Activated CD4-positive, alpha-beta T cell treated with anti-CD3 and anti-CD28 coated beads, Interleukin-2, amount 50 U/mL, for 48 hours (primary cell): Measurements from ENCODE around the gene KIFC3.
"Not testable (repeated sequence)": the region's sequence is repeated elsewhere in the genome, so short reads cannot be mapped to it uniquely, and the experiment has no call there.

Source experiments
- DNase-seq, 2 experiments: peaks; one replicate each; pipeline ENCODE4 v3.0.0-alpha.2; 2020

KIFC3 gene

DNA sequence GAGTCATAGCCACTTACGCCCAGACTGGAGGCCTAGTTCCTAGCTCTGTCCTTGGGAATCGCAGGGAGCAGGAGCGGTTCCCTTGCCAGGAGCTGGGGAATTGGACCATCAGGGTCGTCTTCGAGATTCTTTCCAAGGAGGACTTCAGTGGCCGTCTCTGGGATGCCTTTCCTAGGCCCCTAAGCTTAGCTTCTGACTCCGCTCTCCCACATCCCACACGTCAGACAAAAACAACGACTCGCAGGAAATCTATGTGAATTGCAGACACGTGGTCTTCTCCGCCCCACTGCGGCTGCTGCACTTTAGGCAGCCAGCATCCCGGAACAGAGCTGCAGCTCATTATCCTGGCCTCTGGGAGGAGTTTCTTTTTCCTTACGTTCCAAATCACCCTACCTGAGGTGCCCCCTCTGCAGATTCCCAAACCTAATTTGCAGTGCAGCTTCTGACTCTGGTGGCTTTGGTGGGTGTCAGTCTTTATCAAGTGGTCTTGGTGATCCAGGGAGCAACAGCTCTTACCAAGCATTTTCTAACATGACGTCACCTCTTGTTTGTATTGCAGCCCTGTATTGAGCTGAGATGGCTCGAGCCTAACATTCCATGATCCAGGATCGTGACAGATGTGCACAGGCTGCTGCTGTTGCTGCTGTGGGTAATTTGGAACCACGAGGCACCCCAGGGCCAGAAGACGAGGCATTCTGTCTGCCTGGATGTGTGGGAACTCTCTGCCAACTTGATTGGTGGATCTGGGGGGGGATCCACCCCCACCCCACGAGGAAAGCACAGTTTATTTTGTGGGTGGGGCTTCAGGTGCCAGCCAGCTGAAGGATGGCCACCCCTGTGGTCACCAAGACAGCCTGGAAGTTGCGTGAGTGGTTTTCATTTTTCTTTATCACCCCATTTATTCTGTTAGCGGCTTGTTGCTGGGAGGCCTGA lies 65.6 kb downstream of the KIFC3 start:
- peak; percentile 43 to 56 for DNase-seq

DNA sequence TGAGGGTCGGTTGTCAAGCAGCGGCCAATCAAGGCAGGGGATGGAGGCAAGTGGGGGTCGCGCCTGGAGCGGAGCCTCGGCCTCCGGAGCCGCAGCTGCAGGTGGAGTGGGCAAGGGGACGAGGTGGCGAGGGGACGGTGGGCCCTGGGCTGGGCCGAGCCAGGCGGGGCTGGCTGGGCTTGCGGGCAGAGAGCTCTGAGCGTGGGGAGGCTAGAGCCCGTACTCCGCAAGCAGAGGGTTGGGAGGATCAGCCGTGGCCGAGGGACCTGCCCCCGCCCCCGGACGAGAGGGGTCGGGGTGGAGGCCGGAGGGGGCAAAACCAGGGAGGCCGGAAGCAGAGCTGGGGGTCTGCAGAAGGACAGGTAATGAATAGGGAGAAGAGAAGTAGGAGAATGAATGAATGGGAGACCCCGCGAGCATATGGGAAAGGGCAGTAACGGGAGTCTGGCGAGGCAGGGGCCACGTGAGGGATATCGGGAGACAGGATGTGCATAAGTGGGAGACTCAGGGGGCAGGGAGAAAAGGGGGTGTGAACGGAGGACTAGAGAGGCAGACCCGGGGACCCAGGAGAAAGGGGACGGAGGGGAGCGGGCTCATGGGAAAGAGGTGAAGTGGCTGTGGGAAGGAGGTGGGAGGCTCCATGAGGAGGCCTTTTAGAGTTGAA lies 66.4 kb downstream of the KIFC3 start, which contains the start of gene KATNB1:
KATNB1 (plus strand) TSS at position 16 of the 664 bp plus-strand sequence. CDS start 1,474 bp downstream, outside the sequence.
- DNase-seq: peak in 1 of 2 experiments; percentile 14

DNA sequence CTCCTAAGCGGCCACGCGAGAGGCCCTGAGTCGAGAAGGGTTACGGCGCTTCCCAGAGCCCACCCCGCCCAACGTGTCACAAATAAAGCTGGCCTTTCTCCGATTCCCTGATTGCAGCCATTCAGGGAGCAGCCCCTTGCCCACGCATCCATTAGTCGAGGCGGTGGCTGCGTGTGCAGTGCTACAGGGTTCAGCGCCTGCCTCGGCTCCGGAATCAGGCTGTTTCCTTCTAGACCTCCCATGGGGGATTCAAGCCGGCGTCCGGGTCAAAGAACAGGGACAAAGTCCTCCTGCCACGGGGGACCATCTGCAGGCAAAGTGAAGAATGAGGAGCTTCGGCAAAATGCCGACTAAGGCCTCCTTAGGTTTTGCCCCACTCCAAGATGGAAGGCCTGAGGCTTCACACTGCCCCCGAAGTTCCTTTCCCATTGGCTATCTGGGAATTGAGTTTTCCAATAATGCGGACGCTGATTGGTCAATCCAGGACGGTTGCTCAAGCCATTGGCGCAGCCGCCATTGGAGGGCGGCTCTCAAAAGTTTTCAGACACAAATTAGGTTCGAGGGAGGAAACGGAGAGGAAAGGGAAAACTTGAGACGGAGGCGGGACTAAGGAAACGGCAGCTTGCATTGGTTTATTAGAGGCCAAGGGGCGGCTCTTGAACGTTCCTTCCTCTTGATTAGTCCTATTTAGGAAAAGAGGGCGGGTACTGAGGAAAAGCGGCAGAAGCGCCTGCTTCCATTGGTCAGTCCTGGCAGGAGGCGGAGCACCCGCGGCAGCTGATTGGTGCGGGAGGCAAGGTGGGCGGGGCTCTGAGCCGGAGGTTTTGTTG lies 67.2 kb downstream of the KIFC3 start:
- DNase-seq: peak; percentile 98 to 99

DNA sequence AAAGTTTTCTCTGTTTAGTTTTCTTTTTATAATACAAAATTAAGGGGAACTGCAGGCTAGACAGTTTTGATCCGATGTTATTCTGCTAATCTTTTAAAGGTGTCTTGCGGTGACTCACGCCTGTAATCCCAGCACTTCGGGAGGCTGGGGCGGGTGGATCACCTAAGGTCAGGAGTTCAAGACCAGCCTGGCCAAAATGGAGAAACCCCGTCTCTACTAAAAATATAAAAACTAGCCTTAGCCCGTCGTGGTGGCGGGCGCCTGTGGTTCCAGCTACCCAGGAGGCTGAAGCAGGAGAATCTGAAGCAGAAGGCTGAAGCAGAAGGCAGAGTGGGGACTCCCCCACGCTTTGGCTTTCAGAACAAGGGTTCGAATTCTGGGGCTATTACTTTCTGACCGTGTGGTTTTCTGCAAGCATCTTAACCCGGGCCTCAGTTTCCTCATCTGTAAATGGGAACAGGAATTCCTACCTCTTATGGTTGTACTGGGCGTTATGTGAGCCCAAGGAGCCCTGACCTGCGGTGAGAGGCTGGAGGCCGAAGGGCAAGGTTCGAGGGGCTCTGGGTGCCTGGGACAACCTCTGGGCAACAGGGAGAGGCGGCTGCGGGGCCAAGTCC lies 67.9 kb downstream of the KIFC3 start:
- DNase-seq: no peak

DNA sequence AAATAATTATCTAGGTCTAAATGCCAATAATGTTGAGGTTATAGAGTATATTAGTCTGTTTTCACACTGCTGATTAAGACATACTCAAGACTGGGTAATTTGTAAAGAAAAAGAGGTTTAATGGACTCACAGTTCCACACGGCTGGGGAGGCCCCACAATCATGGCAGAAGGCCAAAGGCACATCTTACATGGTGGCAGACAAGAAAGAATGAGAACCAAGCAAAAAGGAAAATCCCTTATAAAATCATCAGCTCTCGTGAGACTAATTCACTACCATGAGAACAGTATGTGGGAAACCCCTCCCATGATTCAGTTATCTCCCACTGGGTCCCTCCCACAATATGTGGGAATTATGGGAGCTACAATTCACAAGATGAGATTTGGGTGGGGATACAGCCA lies 69.6 kb downstream of the KIFC3 start:
- DNase-seq: no peak

DNA sequence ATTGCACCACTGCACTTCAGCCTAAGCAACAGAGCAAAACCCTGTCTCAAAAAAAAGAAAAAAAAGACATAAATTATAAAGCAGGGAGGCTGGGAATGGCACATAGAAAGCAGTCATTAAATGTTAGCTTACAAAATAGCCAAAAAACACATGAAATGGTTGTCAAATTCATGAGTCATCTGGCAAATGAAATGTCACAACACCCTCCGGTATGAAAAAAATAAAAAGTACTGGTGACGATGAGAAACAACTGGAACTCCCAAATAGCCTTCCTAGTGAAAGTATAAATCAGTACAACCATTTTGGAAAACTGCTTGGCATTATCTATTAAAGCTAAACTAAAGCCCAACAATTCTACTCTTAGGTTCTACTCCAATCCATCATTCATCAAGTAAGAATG lies 70.3 kb downstream of the KIFC3 start:
- DNase-seq: no peak

DNA sequence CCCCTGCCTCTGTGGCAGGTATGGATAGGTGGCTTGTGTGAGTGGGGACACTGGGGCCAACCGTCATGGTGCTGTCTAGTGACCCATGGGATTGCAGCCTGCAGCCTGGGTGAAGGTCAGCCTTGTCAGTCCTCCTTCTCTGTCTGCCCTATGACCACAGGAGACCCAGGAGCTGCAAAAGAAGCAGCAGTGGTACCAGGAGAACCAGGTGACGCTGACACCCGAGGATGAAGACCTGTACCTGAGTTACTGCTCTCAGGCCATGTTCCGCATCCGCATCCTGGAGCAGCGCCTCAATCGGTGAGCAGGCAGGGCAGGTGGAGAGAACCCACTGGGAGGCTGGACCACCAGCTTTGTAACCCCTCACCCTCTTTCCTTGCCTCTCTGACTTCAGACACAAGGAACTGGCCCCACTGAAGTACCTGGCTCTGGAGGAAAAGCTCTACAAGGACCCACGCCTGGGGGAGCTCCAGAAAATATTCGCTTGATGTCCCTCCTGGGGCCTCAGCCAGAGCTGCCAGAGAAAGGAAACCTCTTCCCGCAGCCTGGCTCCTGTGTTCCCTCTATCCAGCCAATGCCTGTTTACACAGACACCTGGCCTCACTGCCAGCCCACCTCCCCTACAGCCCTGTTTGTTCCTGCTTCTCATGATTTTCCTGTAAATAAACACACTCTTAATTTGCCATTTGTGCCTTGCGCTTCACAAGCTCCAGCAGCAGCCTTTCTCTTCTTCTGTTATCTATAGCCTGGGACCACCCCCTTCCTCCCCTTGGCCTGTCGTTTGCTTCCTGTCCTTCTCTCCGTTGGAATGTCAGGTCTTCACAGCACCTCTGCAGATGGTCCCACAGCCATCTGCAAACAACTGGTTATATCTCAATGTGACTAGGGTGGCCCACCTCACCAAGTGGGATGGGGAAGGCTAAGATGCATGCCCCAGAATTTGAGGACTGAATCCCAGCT lies 71.2 kb downstream of the KIFC3 start:
- no peak for DNase-seq

DNA sequence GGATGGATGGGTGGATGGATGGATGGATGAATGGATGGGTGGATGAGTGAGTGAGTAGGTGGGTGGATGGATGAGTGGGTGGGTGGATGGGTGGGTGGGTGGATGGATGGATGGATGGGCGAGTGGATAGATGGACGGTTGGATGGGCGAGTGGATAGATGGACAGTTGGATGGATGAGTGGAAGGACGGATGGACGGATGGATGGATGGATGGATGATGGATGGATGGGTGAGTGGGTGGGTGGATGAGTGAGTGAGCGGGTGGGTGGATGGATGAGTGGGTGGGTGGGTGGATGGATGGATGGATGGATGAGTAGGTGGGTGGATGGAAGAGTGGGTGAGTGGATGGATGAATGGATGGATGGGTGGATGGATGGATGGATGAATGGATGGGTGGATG lies 72.4 kb downstream of the KIFC3 start:
- DNase-seq: not testable (repeated sequence)

DNA sequence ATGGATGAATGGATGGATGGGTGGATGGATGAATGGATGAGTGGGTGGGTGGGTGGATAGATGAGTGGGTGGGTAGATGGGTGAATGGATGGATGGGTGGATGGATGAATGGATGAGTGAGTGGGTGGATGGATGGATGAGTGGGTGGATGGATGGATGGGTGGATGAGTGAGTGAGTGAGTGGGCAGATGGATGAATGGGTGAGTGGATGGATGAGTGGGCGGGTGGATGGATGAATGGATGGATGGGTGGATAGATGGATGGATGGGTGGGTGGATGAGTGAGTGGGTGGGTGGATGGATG lies 73.2 kb downstream of the KIFC3 start:
- DNase-seq: no peak

DNA sequence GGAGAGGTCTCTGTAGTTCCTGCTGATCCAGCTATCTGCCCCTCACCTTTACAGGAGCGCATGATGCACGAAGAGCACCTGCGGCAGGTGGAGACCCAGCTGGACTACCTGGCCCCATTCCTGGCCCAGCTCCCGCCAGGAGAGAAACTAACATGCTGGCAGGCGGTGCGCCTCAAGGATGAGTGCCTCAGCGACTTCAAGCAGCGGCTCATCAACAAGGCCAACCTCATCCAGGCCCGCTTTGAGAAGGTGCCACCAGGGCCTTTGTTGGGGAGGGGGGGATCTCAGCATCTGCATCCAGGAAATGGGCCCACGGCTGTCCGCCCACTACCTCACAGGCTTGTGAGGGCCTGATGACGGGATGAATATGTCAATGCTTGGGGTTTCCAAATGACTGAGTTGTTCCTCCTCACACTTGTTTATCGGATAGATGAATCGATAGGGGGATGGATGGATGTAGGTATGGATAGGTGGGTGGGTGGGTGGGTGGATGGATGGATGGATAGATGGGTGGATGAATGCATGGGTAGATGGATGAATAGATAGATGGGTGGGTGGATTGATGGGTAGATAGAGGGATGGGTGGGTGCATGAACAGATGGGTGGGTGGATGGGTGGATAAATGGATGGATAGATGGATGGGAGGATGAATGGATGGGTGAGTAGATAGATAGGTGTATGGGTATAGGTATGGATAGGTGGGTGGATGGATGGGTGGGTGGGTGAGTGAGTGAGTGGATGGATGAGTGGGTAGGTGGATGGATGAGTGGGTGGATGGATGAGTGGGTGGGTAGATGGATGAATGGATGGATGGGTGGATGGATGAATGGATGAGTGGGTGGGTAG lies 73.7 kb downstream of the KIFC3 start:
- no peak for DNase-seq

DNA sequence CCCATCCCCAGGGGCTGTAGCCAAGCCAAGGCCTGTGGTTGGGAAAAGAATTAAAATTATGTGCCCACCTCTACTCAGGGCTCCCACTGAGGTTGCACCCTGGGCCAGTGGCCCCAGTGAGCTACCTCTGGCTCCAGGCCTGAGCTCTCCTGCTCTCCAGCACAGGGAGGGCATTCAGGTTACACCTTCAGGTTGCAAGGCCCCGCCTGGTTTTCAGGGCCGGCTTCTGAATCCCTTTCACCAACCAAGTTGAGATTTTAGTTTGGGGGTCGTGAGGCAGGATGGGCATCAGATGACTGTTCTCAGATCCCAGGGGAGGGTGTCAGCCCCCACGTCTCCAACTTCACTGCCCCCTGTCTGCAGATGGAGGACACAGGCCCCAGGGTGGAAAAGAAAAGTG lies 74.7 kb downstream of the KIFC3 start:
- DNase-seq: no peak

DNA sequence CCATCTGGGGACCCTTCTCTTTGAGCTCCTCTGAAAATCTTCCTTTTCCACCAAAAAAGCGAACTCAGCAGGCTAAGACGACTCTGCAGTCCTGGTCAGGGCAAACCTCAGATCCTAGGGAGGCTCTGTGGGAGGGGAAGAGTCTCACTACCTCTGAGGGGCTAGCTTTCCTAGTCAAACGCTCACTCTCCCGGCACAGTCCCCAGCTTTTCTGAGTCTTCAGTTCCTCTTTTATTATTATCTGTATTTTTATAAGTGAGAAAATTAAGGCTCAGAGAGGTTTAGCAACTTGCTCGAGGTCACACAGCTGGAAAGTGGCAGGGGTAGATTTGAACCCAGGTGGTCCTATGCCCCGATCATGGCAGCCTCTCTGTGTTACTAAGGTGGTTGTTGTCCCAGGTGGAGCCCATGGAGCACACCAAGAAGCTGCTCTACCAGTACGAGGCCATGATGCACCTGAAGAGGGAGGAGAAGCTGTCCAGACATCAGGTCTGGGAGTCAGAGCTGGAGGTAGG lies 75.8 kb downstream of the KIFC3 start:
- no peak for DNase-seq

DNA sequence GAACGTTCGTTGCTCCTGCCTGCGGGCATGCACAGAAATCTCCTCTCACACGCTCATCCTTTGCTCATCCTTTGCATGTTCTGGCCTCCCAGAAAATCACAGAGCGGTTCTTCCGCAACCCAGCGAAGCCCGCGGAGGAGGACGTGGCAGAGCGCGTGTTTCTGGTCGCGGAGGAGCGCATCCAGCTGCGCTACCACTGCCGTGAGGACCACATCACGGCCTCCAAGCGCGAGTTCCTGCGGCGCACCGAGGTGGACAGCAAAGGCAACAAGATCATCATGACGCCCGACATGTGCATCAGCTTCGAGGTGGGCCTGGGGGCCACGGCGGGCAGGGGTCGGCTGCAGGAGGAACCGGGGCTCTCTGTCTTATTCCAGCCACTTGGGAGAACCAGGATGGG lies 76.3 kb downstream of the KIFC3 start:
- DNase-seq: no peak

DNA sequence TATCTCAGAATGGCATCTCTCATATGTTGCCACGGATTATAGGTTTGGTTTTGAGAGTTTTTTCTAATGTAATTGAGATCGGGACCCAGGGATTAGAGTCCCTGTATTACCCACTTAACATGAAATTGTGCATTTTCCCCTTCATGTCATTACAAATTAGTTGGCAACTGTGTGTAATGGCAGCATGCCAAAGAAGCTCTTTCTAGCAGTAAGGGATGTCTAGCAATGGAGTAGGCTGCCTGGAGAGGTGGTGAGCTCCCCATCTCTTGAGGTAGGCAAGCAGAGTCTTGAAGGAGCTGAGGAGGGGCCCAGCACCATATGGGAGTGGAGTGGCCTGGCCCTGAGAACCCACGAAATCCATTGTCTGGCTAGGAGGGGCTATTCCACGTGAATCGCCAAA lies 76.7 kb downstream of the KIFC3 start:
- DNase-seq: no peak

DNA sequence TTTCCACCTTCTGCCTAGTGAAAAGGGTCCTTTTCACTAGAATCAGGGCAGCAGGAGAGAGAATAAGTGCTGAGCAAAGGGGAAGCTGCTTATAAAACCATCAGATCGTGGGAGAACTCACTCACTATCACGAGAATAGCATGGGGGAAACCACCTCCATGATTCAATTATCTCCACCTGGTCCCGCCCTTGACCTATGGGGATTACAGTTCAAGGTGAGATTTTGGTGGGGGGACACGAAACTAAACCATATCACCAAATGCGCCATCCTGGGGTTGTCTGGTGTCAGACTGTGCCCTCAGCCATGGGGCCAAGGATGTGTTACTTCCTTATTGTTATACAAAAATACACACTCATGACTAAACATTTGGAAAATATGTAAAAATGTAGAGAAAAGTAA lies 77.1 kb downstream of the KIFC3 start:
- no peak for DNase-seq

DNA sequence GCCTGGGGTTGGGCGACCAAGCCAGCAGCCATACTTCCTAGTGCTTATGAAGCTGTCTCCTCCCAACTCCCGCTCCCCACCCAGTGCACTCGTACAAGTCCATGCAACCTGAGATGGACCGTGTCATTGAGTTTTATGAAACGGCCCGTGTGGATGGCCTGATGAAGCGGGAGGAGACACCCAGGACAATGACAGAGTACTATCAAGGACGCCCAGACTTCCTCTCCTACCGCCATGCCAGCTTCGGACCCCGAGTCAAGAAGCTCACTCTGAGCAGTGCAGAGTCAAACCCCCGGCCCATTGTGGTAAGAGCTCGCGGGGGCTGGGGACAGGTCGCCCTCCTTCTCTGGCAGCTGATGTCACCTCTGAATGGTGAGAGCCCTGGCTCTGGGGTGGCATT lies 77.8 kb downstream of the KIFC3 start:
- no peak for DNase-seq

DNA sequence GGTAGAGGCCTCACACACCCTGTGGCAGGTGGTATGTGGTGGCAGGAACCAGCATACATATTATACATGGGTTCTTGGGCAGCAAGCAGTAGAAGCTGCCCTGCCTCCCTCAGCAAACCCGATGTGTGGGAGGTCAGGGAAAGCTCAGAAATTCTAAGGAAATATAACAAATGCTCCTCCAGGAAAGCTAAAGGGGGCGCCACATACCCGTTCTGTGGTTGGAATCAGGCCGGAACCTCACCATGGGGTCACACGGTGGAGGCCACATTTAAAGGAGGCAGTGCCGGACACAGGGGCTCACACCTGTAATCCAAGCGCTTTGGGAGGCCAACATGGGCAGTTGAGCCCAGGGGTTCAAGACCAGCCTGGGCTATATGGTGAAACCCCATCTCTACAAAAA lies 79.1 kb downstream of the KIFC3 start:
- no peak for DNase-seq

DNA sequence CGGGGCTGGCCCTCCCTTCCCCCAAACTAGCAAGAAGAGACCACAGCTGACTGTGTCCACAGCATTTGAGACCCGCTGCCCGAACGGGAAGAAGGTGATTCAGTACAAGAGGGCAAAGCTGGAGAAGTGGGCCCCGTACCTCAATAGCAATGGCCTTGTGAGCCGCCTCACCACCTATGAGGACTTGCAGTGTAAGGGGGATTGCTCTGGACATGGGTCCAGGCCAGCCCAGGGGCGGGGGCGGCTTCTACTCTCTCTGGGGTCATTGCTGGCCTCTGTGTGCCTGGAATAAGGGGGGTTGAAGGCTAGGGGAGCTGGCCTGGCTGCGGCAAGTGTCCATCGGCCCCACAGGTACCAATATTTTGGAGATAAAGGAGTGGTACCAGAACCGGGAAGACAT lies 79.6 kb downstream of the KIFC3 start:
- no peak for DNase-seq

DNA sequence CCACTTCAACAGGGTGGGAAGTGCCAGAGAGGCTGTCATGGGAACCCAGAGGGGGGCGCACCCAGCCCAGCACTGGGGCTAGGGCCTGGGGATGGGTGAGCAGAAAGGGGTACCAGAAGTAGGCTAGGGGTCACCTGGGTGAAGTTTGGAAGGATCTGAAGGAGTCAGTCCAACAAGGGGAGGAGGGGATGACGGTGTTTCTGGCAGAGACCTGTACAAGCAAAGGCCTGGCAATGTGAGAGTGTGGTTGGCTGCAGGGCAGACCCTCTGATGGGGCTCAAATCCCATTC lies 80.1 kb downstream of the KIFC3 start:
- DNase-seq: no peak

DNA sequence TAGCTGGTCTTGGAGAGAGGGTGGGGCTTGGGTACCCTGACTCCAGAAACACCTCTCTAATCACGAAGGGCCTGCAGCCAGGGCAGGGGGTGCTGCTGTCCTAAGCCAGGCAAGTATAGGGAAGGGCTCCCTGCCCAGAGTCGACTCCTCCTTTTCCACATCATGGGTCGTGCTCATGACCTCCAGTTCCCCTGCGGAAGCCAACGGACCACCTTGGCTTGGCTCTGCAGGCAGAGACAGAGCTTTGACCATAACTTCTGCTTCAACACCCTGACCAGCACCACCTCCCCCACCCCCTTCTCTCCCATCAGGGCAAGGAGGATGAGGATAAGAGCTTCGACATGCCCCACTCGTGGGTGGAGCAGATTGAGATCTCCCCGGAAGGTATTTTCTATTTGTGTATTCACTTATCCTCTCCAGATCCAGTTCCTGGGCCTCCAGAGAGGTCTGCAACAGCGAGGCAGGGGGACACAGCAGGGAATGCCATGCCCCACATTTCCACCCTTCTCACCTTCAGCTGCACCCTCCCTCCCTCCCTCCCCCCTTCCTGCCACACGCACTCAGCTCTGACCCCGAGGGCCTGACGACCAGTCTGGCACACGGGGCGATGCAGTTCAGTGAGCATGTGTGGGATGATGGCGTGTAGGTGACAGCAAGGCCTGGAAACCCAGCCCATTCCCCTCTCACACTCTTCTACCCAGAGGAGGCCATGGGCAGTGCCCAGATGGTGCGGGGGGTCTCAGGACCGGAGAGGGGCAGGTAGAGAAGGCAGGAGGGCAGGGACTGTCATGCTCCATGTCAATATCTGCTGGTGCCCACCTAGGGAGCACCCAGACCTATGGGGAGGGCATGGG lies 80.7 kb downstream of the KIFC3 start:
- DNase-seq: no peak
